Lower lobe of right lung (tissue), 2 donors: ENCODE results near the gene CDH23. TPM values are rescaled to one million over a fixed set of nuclear protein-coding genes. Genes with fewer than 3 reads are reported as not detected.

Source experiments
- ATAC-seq, 2 donors: fragments of 200-7000 bp; cut with Tn5 transposase; one replicate each; pipeline ENCODE4 v1.9.1; 2020 to 2022; ENCODE audit warnings: mild to moderate bottlenecking in 2 of 2, moderate library complexity in 2 of 2
- DNase-seq: peaks from one replicate; pipeline ENCODE4 v3.0.0-alpha.2; 2020
- H3K27ac ChIP-seq: fragments of 200-600 bp; one replicate; pipeline ENCODE4 v1.8.0; 2022
- H3K27me3 ChIP-seq: fragments of 200-600 bp; one replicate; pipeline ENCODE4 v1.8.0; 2022; ENCODE audit warnings: low read depth
- H3K36me3 ChIP-seq: fragments of 200-600 bp; one replicate; pipeline ENCODE4 v1.8.0; 2022; ENCODE audit warnings: mild to moderate bottlenecking
- H3K4me1 ChIP-seq: fragments of 200-600 bp; one replicate; pipeline ENCODE4 v1.8.0; 2022
- H3K4me3 ChIP-seq: fragments of 200-600 bp; one replicate; pipeline ENCODE4 v1.8.0; 2022; ENCODE audit warnings: mild to moderate bottlenecking
- H3K9me3 ChIP-seq: fragments of 200-600 bp; one replicate; pipeline ENCODE4 v1.8.0; 2022
- intact Hi-C: fragments of 100-400 bp; cut with DNase I; formaldehyde crosslinking; loops from one replicate; pipeline ENCODE4 v1.11.0; 2022
- total RNA-seq: library from RNA; stranded (reverse); fragmentation: NEBNext Ultra II Directional; extraction: Animal tissue kit (Norgen Biotek cat#: 25700); gene quantifications from one replicate; pipeline ENCODE4 v1.2.1, GENCODE V29; 2021
- TF ChIP-seq, protein P1 (sequence below): fragments of 200-600 bp; IDR thresholded peaks from one replicate; pipeline ENCODE4 v1.8.0; 2022; ENCODE audit warnings: antibody characterized with exemption, mild to moderate bottlenecking
- donor health status: DM: no; HTN: yes; CAD: no; lungs with severe emphysema.

The CDH23 gene
- total RNA-seq, 1 donor from 2014 or later, result 9.4 TPM

DNA sequence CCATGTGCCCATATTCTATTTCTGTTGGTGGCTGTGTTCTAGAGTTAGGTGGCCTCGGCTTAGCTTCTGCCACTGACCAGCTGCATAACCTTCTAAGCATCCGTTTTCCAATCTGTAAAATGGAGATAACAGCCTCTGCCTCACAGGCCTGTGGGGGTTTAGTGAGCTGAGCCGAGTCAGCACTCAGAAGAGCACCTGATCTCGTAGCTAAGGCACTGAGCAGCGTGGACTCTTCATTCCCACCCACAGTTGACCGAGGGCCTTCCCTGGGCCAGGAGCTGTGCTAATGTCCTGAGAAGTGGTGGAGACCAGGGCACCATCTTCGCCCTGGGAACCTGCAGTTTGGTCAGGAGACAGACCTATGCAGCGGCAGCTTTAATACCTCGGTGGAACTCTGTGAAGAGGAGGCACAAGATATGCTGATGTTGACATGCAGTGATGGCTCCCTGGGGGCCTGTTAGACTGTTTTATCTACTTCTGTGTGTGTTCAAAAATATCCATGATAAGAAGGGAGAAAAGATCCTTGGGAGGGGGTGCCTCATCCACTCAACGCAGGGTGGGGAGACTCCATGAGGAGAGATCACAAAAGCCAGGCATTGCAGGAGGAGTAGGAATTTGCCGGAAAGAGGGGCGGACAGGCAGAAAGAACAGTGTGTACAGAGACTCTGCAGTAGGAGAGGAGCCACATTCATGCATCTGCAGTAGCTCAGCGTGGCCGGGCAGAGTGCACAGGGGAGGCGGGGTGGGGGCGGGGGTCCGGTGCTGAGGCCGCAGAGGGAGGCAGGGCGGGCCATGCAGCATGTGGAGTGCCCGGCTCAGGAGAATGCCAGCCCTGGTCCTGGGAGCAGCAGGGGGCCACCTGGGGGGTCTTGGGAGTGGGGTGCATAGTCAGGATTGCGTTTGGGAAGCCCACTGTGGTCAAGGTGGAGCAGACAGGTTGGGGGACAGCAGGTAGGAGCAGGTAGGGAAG, 186.1 kb downstream of the CDH23 start:
- no peak for ATAC-seq
- intact Hi-C loops, result no loop called here

DNA sequence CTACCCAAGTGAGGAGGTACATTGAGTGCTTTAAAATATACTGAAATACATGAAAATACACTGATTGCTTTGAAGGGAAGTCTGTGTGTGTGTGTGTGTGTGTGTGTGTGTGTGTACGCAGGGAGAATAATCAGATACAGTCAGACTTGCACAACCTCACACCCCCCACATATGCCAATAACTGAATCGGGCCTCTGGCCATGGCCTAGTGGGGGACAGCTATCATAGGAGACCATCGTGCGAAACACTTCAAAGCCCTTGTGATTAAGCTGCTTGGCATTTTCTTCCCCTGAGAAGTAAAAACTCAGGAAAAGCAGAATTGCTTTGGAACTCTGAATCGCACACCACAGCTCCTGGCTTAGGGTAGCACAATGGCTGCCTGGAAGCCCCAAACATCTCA, 187.7 kb downstream of the CDH23 start:
- intact Hi-C loops, result no loop called here
- H3K4me1 ChIP-seq, result no peaks in the 10 kb centered on the region
- H3K27me3 ChIP-seq, result peaks cover 8% of the 10 kb centered on the region
- DNase-seq (no peak), ATAC-seq (no peak)
- no peaks in the 10 kb centered on the region for H3K9me3 ChIP-seq
- H3K4me3 ChIP-seq, result no peak overlapping the region
- no peaks in the 10 kb centered on the region for H3K36me3 ChIP-seq
- TF ChIP-seq, protein P1, sequence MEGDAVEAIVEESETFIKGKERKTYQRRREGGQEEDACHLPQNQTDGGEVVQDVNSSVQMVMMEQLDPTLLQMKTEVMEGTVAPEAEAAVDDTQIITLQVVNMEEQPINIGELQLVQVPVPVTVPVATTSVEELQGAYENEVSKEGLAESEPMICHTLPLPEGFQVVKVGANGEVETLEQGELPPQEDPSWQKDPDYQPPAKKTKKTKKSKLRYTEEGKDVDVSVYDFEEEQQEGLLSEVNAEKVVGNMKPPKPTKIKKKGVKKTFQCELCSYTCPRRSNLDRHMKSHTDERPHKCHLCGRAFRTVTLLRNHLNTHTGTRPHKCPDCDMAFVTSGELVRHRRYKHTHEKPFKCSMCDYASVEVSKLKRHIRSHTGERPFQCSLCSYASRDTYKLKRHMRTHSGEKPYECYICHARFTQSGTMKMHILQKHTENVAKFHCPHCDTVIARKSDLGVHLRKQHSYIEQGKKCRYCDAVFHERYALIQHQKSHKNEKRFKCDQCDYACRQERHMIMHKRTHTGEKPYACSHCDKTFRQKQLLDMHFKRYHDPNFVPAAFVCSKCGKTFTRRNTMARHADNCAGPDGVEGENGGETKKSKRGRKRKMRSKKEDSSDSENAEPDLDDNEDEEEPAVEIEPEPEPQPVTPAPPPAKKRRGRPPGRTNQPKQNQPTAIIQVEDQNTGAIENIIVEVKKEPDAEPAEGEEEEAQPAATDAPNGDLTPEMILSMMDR, result no peak
- H3K27ac ChIP-seq, result no peak overlapping the region

More for the DNA sequence above, 186.1 kb downstream of the CDH23 start:
- Histone ChIP-seq H3K9me3 (no peaks in the 10 kb centered on the region), H3K36me3 (no peaks in the 10 kb centered on the region), H3K27ac (no peak overlapping the region), H3K4me3 (no peak overlapping the region), H3K27me3 (peaks cover 4% of the 10 kb centered on the region), H3K4me1 (no peaks in the 10 kb centered on the region)
- no peak for DNase-seq
- TF ChIP-seq, protein P1, result no peak

DNA sequence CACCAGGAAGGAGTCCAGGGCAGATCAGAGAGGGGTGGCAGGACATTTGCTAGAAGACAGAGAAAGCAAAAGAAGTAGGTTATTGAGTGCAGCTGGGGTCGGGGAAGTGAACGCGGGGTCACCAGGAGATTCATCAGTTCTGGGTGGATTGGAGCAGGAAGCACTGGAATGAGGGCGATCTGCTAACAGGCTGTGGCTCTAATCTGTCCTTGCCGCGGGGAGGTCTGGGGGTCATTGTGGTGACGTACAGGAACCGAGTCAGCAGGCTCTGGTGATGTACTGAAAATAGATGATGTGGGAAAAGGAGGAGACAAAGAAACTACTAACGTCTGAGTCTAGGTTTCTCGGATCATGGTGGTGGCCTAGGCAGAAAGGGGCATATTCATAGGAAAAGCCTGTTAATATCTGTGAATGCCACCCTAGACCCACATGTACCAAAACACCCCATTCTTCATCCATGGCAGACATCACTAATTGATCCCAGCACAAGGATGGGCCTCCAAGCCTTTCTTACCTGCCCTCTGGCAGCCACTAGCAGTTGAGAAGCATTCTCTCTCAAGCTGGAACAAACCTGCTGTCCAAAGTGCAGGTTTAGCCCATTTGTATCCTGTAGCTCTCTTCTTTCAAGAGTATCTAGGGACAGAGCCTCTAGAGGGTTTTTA, 188.3 kb downstream of the CDH23 start:
- H3K9me3 ChIP-seq, result no peaks in the 10 kb centered on the region
- peaks cover 5% of the 10 kb centered on the region for H3K4me1 ChIP-seq
- peaks cover 8% of the 10 kb centered on the region for H3K27me3 ChIP-seq
- no peak overlapping the region for H3K4me3 ChIP-seq
- DNase-seq (no peak), ATAC-seq (no peak)
- no peak overlapping the region for H3K27ac ChIP-seq
- TF ChIP-seq, protein P1, result no peak
- H3K36me3 ChIP-seq, result no peaks in the 10 kb centered on the region
- intact Hi-C loops, result no loop called here

DNA sequence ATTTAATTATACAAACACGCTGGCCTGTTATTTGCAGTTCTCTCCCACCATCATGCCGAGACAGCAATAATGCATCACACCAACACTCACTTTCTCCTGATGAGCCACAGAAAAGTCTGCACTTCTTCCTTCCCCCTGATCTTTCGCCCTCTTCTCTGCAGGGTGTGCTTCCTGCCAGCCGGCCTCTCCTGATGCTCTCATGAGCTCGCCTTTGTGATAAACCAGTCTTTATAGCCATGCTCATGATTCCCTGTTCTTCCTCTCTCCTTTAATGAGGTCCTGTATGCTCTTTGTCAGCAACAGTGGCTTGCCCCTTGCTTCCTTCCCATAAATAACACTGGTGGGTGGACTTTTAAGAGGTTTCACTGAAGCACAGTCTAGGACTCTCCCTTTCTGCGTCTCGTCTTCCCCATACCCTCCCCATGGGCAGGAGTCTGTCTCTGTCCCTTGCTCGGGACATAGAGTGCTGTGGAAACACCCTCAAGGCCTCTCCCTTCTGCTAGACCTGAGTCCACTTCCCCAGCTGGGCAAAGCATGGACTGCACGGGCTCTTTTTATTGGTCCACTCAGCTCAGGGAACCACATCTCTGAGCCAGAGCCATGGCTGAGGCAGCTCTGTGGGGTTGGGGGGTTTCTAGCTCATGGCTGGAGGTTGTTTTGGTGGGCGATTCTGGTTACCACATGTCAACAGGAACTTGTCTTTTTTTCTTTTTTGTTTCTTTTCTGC, 189.0 kb downstream of the CDH23 start:
- TF ChIP-seq, protein P1, result no peak
- ATAC-seq (no peak), DNase-seq (no peak)
- H3K9me3 ChIP-seq, result no peaks in the 10 kb centered on the region
- H3K4me1 ChIP-seq, result peaks cover 11% of the 10 kb centered on the region
- no peaks in the 10 kb centered on the region for H3K36me3 ChIP-seq
- H3K27ac ChIP-seq, result no peak overlapping the region
- intact Hi-C loops, result no loop called here
- H3K4me3 ChIP-seq, result no peak overlapping the region
- peaks cover 8% of the 10 kb centered on the region for H3K27me3 ChIP-seq

DNA sequence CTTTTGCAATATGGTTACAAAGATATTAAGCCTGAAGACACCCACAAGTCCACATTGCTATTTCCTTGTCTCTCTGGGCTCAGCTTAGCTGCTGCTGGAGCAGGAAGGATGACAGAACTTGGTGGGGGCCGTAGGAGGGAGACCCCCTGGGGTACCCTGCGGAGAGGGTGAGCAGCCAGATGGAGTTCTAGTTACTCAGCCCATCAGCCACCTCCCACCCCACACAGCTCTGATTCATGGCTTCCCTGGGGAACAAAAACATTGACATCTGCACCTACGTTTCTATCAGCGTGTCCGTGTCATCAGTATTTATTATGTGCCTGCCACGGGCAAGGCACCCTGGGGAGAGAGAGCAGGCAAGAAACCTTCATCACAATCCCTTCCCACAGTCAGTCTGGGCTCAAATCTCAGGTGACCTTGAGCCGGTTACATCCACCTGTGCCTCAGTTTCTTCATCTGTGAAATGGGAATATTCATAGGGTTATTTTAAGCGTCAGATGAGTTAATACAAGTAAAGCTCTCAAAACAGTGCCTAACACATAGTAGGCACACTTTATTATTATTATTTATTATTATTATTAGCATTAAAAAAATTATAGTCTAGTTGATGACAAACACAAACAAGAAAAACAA, 191.3 kb downstream of the CDH23 start:
- ATAC-seq (no peak), DNase-seq (no peak)
- H3K27me3 ChIP-seq, result peaks cover 8% of the 10 kb centered on the region
- TF ChIP-seq, protein P1, result no peak
- intact Hi-C loops, result no loop called here
- H3K27ac ChIP-seq, result no peak overlapping the region
- no peaks in the 10 kb centered on the region for H3K9me3 ChIP-seq
- no peaks in the 10 kb centered on the region for H3K36me3 ChIP-seq
- H3K4me3 ChIP-seq, result no peak overlapping the region
- peaks cover 11% of the 10 kb centered on the region for H3K4me1 ChIP-seq
